ENCODE results near the gene APOA4.
"Not testable (repeated sequence)": the region's sequence is repeated elsewhere in the genome, so short reads cannot be mapped to it uniquely, and the experiment has no call there.

The APOA4 gene

DNA sequence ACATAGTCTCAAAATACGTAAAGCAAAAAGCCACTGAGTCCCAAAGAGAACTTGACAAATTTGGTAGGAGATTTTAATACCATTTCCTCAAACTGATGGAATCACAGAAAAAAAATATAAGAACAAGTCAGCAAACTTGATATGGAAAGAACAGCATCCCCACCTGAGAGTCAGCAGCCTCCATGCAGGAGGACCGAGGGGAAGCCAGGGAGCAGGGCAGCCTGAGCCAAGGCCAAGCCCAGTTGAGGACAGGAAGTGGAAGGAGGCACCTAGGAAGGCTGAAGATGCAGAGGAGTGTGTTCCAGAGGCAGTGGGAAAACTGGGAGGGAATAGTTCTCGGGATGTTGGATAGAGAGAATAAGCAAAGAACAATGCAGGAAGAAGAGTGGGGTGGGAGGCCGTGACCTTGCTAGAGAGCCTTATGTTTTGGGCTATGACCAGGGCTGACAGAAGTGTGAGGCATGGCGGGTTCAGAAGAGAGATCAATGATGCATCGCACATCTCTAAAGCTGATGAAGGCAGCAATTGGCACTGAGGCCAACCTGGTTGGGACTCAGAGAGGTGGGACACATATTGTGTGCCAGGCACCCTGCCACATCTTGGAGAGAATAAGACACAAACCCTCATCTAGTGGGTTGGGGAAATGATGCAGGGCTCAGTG is 15.4 kb downstream of the APOA4 start:
- peaks cover 36% of the 10 kb centered on the region for H3K4me1 ChIP-seq (ENCODE audit: control insufficient read depth, insufficient read depth, low read length)
- no peak overlapping the region for H3K9ac ChIP-seq (ENCODE audit: low read length)
- no peak overlapping the region for H3K4me3 ChIP-seq (ENCODE audit: low read length)
- no peaks in the 10 kb centered on the region for H3K27me3 ChIP-seq (ENCODE audit: control insufficient read depth, insufficient read depth, low read length)
- H3K36me3 ChIP-seq (ENCODE audit: control insufficient read depth, insufficient read depth, low read length) = no peaks in the 10 kb centered on the region
- H3K9me3 ChIP-seq (ENCODE audit: control insufficient read depth, low read length) = no peaks in the 10 kb centered on the region

DNA sequence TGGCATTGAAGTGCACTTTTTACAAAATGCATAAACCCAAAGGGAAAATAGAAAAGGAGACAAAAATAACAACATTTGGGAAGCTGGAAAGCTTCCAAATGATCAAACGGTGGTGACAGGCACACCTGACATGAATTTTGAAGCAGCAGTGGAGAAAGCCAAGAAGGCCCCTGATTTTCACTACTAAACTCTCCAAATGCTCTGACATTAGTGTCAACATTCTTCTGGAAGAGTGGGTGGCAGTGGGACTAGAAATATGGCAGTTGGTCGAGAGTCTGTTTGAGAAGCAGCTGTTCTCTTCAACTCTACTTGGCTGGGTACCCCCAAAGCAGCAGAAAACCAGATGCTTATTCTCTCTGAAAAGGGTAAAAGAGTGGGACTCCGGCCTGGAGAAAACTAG is 19.1 kb downstream of the APOA4 start:
- Histone ChIP-seq H3K4me1 (ENCODE audit: control insufficient read depth, insufficient read depth, low read length) (peaks cover 27% of the 10 kb centered on the region), H3K4me3 (ENCODE audit: low read length) (no peak overlapping the region), H3K9me3 (ENCODE audit: control insufficient read depth, low read length) (no peaks in the 10 kb centered on the region), H3K9ac (ENCODE audit: low read length) (no peak overlapping the region), H3K27me3 (ENCODE audit: control insufficient read depth, insufficient read depth, low read length) (no peaks in the 10 kb centered on the region), H3K36me3 (ENCODE audit: control insufficient read depth, insufficient read depth, low read length) (no peaks in the 10 kb centered on the region)

DNA sequence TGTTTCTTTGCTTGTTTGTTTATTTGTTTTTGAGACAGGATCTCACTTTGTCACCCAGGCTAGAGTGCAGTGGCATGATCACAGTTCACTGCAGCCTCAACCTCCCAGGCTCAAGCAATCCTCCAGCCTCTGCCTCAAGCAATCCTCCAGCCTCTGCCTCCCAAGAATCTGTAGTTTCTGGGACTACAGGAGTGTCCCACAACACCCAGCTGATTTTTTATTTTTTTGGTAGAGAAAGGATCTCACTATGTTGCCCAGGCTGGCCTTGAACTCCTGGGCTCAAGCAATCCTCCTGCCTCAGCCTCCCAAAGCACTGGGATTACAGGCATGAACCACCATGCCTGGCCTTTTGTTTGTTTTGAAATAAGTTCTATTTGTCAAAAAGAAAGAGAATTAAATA is 21.4 kb downstream of the APOA4 start:
- H3K36me3 ChIP-seq (ENCODE audit: control insufficient read depth, insufficient read depth, low read length); H3K9ac ChIP-seq (ENCODE audit: low read length); H3K9me3 ChIP-seq (ENCODE audit: control insufficient read depth, low read length); H3K27me3 ChIP-seq (ENCODE audit: control insufficient read depth, insufficient read depth, low read length); H3K4me3 ChIP-seq (ENCODE audit: low read length): not testable (repeated sequence)
- H3K4me1 ChIP-seq (ENCODE audit: control insufficient read depth, insufficient read depth, low read length) = peaks cover 19% of the 10 kb centered on the region

DNA sequence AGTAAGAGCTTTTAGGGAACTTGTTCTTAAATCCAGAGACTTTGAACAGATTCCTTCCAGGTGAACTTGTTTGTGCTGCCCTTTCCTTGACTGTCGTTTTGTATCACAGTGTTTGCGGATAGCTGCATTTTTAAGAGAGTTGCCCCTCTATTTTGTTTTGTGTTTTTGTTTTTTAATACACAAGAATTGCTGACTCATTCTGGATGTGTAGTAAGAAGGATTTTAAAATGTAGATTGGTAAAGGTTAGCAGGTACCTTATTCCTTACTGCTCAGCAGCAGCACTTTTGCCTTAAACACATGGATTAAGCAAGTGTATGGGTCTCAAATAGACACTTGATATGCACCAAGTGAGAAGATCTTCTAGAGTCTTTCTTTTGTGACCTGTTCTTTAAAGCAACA is 22.5 kb downstream of the APOA4 start:
- no peak overlapping the region for H3K9ac ChIP-seq (ENCODE audit: low read length)
- no peaks in the 10 kb centered on the region for H3K36me3 ChIP-seq (ENCODE audit: control insufficient read depth, insufficient read depth, low read length)
- H3K27me3 ChIP-seq (ENCODE audit: control insufficient read depth, insufficient read depth, low read length) = no peaks in the 10 kb centered on the region
- no peak overlapping the region for H3K4me3 ChIP-seq (ENCODE audit: low read length)
- no peaks in the 10 kb centered on the region for H3K9me3 ChIP-seq (ENCODE audit: control insufficient read depth, low read length)
- peaks cover 11% of the 10 kb centered on the region for H3K4me1 ChIP-seq (ENCODE audit: control insufficient read depth, insufficient read depth, low read length)

DNA sequence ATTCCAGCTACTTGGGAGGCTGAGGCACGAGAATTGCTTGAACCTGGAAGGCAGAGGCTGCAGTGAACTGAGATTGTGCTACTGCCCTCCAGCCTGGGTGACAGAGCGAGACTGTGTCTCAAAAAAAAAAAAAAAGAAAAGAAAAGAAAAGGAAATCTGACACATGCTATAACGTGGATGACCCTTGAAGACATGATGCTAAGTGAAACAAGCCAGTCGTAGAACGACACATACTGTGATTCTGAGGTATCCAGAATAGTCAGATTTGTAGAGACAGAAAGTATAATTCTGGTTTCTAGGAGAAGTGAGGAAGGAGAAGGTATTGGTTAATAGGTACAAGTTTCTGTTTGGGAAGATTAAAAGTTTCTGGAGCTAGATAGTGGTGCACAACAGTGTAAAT is 24.7 kb downstream of the APOA4 start:
- H3K36me3 ChIP-seq (ENCODE audit: control insufficient read depth, insufficient read depth, low read length) = no peaks in the 10 kb centered on the region
- no peak overlapping the region for H3K9ac ChIP-seq (ENCODE audit: low read length)
- peaks cover 11% of the 10 kb centered on the region for H3K4me1 ChIP-seq (ENCODE audit: control insufficient read depth, insufficient read depth, low read length)
- H3K27me3 ChIP-seq (ENCODE audit: control insufficient read depth, insufficient read depth, low read length) = no peaks in the 10 kb centered on the region
- H3K4me3 ChIP-seq (ENCODE audit: low read length) = no peak overlapping the region
- H3K9me3 ChIP-seq (ENCODE audit: control insufficient read depth, low read length) = no peaks in the 10 kb centered on the region

DNA sequence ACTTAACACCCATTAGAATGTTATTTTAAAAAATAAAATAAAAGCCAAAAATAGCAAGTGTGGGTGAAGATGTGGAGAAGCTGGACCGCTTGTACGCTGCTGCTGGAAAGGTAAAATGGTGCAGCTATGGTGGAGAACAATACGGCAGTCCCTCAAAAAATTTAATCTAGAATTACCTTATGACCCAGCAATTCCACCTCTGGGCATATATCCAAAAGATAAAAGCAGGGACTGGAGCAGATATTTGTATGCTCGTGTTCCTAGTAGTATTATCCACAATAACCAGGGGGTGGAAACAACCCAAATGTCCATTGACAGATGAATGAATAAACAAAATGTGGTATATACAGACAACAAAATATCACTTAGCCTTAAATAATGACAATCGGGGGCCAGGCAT is 25.3 kb downstream of the APOA4 start:
- H3K36me3 ChIP-seq (ENCODE audit: control insufficient read depth, insufficient read depth, low read length) = no peaks in the 10 kb centered on the region
- H3K9me3 ChIP-seq (ENCODE audit: control insufficient read depth, low read length) = no peaks in the 10 kb centered on the region
- no peak overlapping the region for H3K4me3 ChIP-seq (ENCODE audit: low read length)
- H3K27me3 ChIP-seq (ENCODE audit: control insufficient read depth, insufficient read depth, low read length) = no peaks in the 10 kb centered on the region
- peaks cover 11% of the 10 kb centered on the region for H3K4me1 ChIP-seq (ENCODE audit: control insufficient read depth, insufficient read depth, low read length)
- no peak overlapping the region for H3K9ac ChIP-seq (ENCODE audit: low read length)

DNA sequence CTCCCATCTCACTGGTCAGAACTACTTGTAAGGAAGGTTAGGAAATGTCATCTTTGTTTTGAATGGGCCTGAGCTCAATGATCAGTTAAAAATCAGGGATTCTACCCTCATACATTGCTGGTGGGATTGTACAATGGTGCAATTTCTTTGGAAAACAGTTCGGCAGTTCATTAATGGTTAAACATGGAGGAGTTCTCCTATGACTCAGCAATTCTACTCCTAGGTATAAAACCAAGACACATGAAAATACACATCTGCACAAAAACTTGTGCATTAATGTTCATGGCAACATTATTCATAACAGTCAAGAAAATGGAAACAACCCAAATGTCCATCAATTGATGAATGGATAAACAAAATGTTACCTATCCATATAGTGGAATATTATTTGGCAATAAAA is 26.6 kb downstream of the APOA4 start:
- H3K4me3 ChIP-seq (ENCODE audit: low read length) = no peak overlapping the region
- peaks cover 22% of the 10 kb centered on the region for H3K4me1 ChIP-seq (ENCODE audit: control insufficient read depth, insufficient read depth, low read length)
- no peaks in the 10 kb centered on the region for H3K27me3 ChIP-seq (ENCODE audit: control insufficient read depth, insufficient read depth, low read length)
- H3K9ac ChIP-seq (ENCODE audit: low read length) = no peak overlapping the region
- H3K36me3 ChIP-seq (ENCODE audit: control insufficient read depth, insufficient read depth, low read length) = no peaks in the 10 kb centered on the region
- no peaks in the 10 kb centered on the region for H3K9me3 ChIP-seq (ENCODE audit: control insufficient read depth, low read length)

DNA sequence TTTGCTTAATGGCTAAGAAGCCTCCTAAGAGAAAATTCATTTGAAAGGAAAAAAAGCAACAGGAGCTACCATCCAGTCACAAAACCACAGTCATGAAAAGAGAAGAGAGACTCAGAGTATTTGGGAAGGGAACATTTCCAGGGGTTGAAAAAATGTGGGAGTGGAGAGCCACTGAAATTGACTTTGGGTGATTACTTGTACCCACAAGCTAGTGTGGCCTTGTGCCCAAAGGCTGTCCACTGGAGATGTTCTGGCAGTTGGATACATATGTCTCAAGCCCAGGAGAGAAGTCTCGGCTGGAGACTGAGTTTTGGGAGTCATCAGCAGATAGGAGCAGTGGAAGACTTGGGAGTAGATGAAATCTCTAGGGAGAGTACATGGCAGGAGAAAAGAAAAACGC is 28.3 kb downstream of the APOA4 start:
- Histone ChIP-seq H3K4me3 (ENCODE audit: low read length) (no peak overlapping the region), H3K4me1 (ENCODE audit: control insufficient read depth, insufficient read depth, low read length) (peaks cover 29% of the 10 kb centered on the region), H3K27me3 (ENCODE audit: control insufficient read depth, insufficient read depth, low read length) (no peaks in the 10 kb centered on the region), H3K36me3 (ENCODE audit: control insufficient read depth, insufficient read depth, low read length) (no peaks in the 10 kb centered on the region), H3K9ac (ENCODE audit: low read length) (no peak overlapping the region), H3K9me3 (ENCODE audit: control insufficient read depth, low read length) (no peaks in the 10 kb centered on the region)

DNA sequence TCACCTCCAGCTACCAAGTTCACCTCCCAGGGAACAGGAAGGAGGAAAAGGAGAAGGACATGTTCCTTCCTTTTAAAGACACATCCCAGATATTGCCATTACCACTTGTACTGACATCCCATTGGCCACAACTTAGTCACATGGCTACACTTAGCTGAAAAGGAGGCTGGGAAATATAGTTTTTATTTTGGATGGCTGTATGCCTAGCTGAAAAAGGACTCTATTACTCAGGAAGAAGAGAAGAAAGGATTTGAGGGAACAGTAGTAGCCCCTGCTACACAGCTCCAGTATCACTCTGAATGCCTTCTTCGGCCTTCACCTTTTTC is 29.4 kb downstream of the APOA4 start:
- Histone ChIP-seq H3K9ac (ENCODE audit: low read length) (no peak overlapping the region), H3K36me3 (ENCODE audit: control insufficient read depth, insufficient read depth, low read length) (no peaks in the 10 kb centered on the region), H3K4me3 (ENCODE audit: low read length) (no peak overlapping the region), H3K9me3 (ENCODE audit: control insufficient read depth, low read length) (no peaks in the 10 kb centered on the region), H3K27me3 (ENCODE audit: control insufficient read depth, insufficient read depth, low read length) (no peaks in the 10 kb centered on the region), H3K4me1 (ENCODE audit: control insufficient read depth, insufficient read depth, low read length) (peaks cover 32% of the 10 kb centered on the region)

DNA sequence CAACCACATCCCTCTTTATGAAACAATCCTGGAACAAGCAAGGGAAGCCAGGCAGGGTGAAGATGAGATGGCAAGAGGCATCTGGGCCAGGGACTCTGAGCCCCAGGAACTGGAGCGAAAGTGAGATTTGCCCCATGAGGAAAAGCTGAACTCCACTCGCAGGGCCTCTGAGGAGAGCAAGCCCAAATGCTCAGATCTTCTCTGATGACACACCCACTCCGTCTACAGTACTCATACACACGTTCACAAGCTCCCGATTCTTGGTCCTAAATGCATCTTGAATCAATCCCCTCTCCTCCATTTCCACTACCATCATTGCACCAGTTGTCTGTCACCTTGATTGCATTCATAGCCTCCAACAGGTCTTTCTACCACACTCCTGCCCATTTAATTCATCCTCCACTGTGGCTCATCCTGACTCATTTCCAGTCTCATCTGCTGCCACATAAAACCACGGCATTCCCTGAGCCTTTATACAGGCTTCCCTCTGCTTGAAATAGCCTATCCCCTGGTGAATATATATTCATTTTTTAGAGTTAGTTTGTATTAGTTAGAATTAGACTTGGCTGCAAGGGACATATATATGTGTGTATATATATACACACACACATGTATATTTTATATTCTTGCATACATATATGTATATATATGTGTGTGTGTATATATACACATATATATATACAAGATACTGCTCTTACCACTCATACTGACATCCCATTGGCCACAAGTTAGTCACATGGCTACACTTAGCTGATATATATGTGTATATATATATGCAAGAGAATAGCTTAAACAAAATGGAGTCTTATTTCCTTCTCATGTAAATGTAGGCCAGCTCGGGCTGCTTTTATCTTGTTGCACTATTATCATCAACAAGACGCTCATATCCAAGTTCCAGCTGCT is 30.0 kb downstream of the APOA4 start:
- no peaks in the 10 kb centered on the region for H3K36me3 ChIP-seq (ENCODE audit: control insufficient read depth, insufficient read depth, low read length)
- H3K9me3 ChIP-seq (ENCODE audit: control insufficient read depth, low read length) = no peaks in the 10 kb centered on the region
- peaks cover 37% of the 10 kb centered on the region for H3K4me1 ChIP-seq (ENCODE audit: control insufficient read depth, insufficient read depth, low read length)
- no peak overlapping the region for H3K4me3 ChIP-seq (ENCODE audit: low read length)
- H3K27me3 ChIP-seq (ENCODE audit: control insufficient read depth, insufficient read depth, low read length) = no peaks in the 10 kb centered on the region
- H3K9ac ChIP-seq (ENCODE audit: low read length) = no peak overlapping the region

DNA sequence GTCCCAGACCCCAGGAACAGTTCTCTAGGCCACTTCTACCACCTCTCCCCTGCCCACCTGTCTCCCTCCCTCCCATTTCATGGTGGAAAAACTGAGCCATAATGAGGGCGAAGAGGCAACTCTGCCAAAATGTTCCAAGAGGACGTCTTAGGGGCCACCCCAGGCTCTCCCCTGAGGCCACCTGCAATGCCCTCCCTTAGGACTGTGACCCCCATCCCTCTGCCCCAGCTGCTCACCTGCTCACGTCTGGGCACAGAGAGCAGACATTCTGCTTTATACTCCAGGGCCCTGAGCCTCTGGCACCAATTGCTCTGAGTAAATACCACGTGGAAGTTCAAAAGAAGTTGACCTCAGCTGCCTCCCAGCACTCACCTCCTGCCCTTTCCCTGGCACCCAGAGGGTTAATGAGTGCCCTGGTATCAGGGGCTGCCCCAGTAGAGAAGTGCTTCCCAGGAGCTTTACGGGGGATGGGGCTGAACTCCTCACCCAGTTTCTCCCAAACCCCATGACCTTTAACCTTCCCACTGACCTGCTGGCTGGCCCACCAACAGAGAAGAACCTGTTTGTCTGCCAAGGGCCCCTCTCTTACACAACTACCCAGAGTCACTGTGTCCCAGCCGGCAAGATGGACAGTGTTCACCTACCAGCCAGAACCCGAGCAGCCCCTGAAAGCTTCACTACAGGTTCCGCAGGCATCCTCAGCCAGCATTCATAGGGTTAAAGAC is 30.8 kb downstream of the APOA4 start:
- H3K4me1 ChIP-seq (ENCODE audit: control insufficient read depth, insufficient read depth, low read length) = peaks cover 30% of the 10 kb centered on the region
- no peaks in the 10 kb centered on the region for H3K27me3 ChIP-seq (ENCODE audit: control insufficient read depth, insufficient read depth, low read length)
- H3K9ac ChIP-seq (ENCODE audit: low read length) = no peak overlapping the region
- H3K4me3 ChIP-seq (ENCODE audit: low read length) = no peak overlapping the region
- no peaks in the 10 kb centered on the region for H3K9me3 ChIP-seq (ENCODE audit: control insufficient read depth, low read length)
- H3K36me3 ChIP-seq (ENCODE audit: control insufficient read depth, insufficient read depth, low read length) = no peaks in the 10 kb centered on the region

DNA sequence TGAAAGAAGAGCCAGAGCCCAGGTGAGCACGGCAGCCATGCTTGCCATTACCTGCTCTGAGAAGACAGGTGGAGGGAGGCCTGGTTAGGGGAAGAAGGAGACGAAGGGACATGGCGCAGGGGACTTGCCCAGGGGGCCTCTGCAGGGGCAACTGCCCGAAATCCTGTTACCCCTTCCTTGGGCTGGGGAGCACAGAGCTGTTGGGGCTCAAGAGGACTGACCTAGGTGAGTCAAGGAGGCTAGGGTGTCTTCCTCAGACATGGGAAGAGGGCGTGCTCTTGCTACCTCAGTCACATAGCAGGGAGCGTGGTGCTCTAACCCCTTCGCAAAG is 31.3 kb downstream of the APOA4 start, which contains the start of gene APOA5:
APOA5 (minus strand) TSS at position 67 of the 331 bp plus-strand sequence; CDS start at position 48, 19 bp downstream.
- no peaks in the 10 kb centered on the region for H3K27me3 ChIP-seq (ENCODE audit: control insufficient read depth, insufficient read depth, low read length)
- no peaks in the 10 kb centered on the region for H3K36me3 ChIP-seq (ENCODE audit: control insufficient read depth, insufficient read depth, low read length)
- peaks cover 33% of the 10 kb centered on the region for H3K4me1 ChIP-seq (ENCODE audit: control insufficient read depth, insufficient read depth, low read length)
- H3K9me3 ChIP-seq (ENCODE audit: control insufficient read depth, low read length) = no peaks in the 10 kb centered on the region
- no peak within 1 kb of the TSS for H3K4me3 ChIP-seq (ENCODE audit: low read length)
- H3K9ac ChIP-seq (ENCODE audit: low read length) = no peak within 1 kb of the TSS

Data from mucosa of stomach (tissue), 1 donor.